ENCODE measurements around the gene ECM1. TPM values are rescaled to one million over a fixed set of nuclear protein-coding genes. Genes with fewer than 3 reads are reported as not detected.

The ECM1 gene
- total and polyA plus RNA-seq, 7 donors: 1.8 to 8.5 (median 3.6) TPM

DNA sequence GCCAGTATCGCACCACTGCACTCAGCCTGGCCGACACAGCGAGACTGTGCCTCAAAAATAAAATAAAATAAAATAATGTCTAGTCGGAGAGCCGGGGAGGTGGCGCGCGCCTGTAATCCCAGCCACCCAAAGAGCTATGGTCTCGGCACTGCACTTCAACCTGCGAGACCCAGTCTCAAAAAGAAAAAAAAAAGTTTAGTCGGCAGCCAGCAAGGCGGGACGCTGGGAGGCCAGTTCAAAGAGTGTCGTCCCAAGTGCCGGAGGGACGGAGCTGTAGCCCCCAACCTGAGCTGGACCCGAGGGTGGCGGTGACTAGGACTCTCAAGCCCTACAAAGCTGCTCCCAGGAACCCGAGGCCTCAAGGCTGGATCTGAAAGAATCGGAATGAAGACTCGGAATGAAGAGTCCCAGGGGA lies 7.0 kb downstream of the ECM1 start:
- WGBS, 3 donors: 24 to 27% (median 24%) methylated on average over 21 of the region's 21 CpGs
- peak in 2 of 4 donors; percentile 23 to 35 for ATAC-seq
- no peak for DNase-seq
- no peak for TF ChIP-seq CTCF (IDR thresholded peaks at IDR 0.05)
- no peaks in the 10 kb centered on the region for H3K9me3 ChIP-seq
- H3K27me3 ChIP-seq (ENCODE audit: insufficient read depth in 3 of 3, low read length in 2 of 3): no peaks in the 10 kb centered on the region
- H3K4me3 ChIP-seq: peak overlapping the region; percentile 74
- intact Hi-C loops (cut with DNase I): loop anchor here in 1 of 2 donors (5.0 kb wide), 1 partner anchor 38 kb away; no protein-coding TSS in a partner anchor
- peak overlapping the region; percentile 94 for H3K27ac ChIP-seq
- peaks cover 0 to 24% of the 10 kb centered on the region in 2 donors for H3K36me3 ChIP-seq (ENCODE audit: insufficient read depth in 1 of 2, low read depth in 1 of 2)
- peaks cover 6% of the 10 kb centered on the region for H3K4me1 ChIP-seq

GRCh38 chr1:150515328-150516049 lies 7.6 kb downstream of the ECM1 start, which contains the start of gene FALEC:
Gene FALEC (plus strand): TSS chr1:150515752.
- H3K4me3 ChIP-seq: peak within 1 kb of the TSS; percentile 74
- no peak for TF ChIP-seq CTCF (IDR thresholded peaks at IDR 0.05)
- peak within 1 kb of the TSS; percentile 94 for H3K27ac ChIP-seq
- ATAC-seq (peak; percentile 98 to 99 (median 99)), DNase-seq (peak; percentile 98 to 99)
- intact Hi-C loops (cut with DNase I): loop anchor here in 1 of 2 donors (5.0 kb wide), 1 partner anchor 38 kb away; no protein-coding TSS in a partner anchor
- H3K27me3 ChIP-seq (ENCODE audit: insufficient read depth in 3 of 3, low read length in 2 of 3): no peaks in the 10 kb centered on the region
- H3K9me3 ChIP-seq: no peaks in the 10 kb centered on the region
- H3K4me1 ChIP-seq: peaks cover 6% of the 10 kb centered on the region
- 0 to 1% (median 1%) methylated on average over 52 to 54 of the region's 54 CpGs for WGBS, 3 donors
- peaks cover 0 to 24% of the 10 kb centered on the region in 2 donors for H3K36me3 ChIP-seq (ENCODE audit: insufficient read depth in 1 of 2, low read depth in 1 of 2)

- no peak for DNase-seq
- 1 to 3% (median 3%) methylated on average over 15 to 19 of the region's 19 CpGs for WGBS, 3 donors
- Histone ChIP-seq H3K4me1 (peaks cover 8% of the 10 kb centered on the region), H3K27me3 (ENCODE audit: insufficient read depth in 3 of 3, low read length in 2 of 3) (no peaks in the 10 kb centered on the region), H3K36me3 (ENCODE audit: insufficient read depth in 1 of 2, low read depth in 1 of 2) (peaks cover 0 to 19% of the 10 kb centered on the region in 2 donors), H3K9me3 (no peaks in the 10 kb centered on the region), H3K4me3 (peak overlapping the region; percentile 74), H3K27ac (peak overlapping the region; percentile 94)
- TF ChIP-seq CTCF (IDR thresholded peaks at IDR 0.05): no peak
- intact Hi-C loops (cut with DNase I): loop anchor here in 1 of 2 donors (5.0 kb wide), 1 partner anchor 39 kb away; no protein-coding TSS in a partner anchor
- ATAC-seq: peak in 2 of 4 donors; percentile 2 to 5
These were observed 8.2 kb downstream of the ECM1 start for GRCh38 chr1:150516050-150516591.

- no peak for ATAC-seq
- H3K27ac ChIP-seq: peak overlapping the region; percentile 94
- no peak for TF ChIP-seq CTCF (IDR thresholded peaks at IDR 0.05)
- peaks cover 13% of the 10 kb centered on the region for H3K4me1 ChIP-seq
- 33 to 56% (median 38%) methylated on average over 4 of the region's 4 CpGs for WGBS, 3 donors
- DNase-seq: no peak
- peaks cover 0 to 14% of the 10 kb centered on the region in 2 donors for H3K36me3 ChIP-seq (ENCODE audit: insufficient read depth in 1 of 2, low read depth in 1 of 2)
- intact Hi-C loops (cut with DNase I): loop anchor here in 1 of 2 donors (5.0 kb wide), 1 partner anchor 39 kb away; no protein-coding TSS in a partner anchor
- no peaks in the 10 kb centered on the region for H3K9me3 ChIP-seq
- H3K4me3 ChIP-seq: peak overlapping the region; percentile 74
- no peaks in the 10 kb centered on the region for H3K27me3 ChIP-seq (ENCODE audit: insufficient read depth in 3 of 3, low read length in 2 of 3)
These were observed 8.7 kb downstream of the ECM1 start for GRCh38 chr1:150516616-150517015.
